GM13977 (cell line): ENCODE results near the gene PRKAG2.

Experiments
- DNase-seq: peaks from one replicate; pipeline ENCODE4 v3.0.0; 2012; ENCODE audit warnings: low spot score
- in situ Hi-C: fragments of 300-500 bp; cut with MboI; formaldehyde crosslinking; loops from one replicate; pipeline ENCODE4 v1.12.0; 2022; ENCODE audit warnings: low sequenced_read_pairs, low pct_unique_long_range_greater_than_20kb, mixed read lengths, inconsistent platforms; ENCODE audit not compliant: unreplicated experiment
- TF ChIP-seq, protein P1 (sequence below): IDR thresholded peaks from 2 replicates; pipeline ENCODE4 v1.5.1; 2012; ENCODE audit warnings: mild to moderate bottlenecking, control low read depth; ENCODE audit not compliant: insufficient read depth; ENCODE audit errors: extremely low read depth, missing control alignments

The PRKAG2 gene

DNA sequence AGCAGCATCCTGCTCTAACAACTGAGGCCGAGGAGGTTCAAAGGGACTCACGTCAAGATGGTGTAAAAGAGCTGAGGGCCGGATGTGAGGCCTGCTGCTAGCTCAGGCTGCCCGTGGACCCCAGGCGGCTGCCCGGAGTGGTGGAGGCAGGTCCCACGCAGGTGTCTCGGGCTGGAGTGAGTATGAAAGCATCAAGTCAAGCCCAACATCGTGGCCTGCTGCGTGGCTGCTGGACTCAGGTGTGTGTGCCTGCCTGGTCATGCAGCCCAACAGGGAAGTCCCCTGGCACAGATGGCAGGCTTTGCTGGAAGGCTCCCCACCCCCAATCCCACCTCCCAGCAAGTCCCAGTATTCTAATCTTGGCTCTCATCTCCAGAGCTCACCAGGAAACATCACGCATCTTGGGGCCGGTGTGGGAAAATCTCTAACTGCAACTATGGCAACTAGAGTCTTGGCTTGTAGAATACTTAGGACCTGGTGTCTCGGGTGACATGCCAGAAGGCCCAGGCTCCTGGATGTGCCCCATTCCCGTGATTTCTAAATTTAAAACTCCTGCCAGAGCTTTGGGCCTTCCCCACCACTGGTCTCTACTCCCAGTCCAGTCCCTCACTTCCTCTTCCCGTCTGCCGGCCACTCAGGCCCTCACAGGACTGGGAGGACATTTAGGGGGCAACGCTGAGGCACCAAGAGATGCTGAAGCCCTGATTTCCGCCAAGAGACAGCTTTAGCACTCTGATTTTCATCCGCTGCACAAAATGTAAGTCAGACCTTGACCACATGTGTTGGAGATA is 85.9 kb downstream of the PRKAG2 start:
- no peak for DNase-seq
- TF ChIP-seq, protein P1, sequence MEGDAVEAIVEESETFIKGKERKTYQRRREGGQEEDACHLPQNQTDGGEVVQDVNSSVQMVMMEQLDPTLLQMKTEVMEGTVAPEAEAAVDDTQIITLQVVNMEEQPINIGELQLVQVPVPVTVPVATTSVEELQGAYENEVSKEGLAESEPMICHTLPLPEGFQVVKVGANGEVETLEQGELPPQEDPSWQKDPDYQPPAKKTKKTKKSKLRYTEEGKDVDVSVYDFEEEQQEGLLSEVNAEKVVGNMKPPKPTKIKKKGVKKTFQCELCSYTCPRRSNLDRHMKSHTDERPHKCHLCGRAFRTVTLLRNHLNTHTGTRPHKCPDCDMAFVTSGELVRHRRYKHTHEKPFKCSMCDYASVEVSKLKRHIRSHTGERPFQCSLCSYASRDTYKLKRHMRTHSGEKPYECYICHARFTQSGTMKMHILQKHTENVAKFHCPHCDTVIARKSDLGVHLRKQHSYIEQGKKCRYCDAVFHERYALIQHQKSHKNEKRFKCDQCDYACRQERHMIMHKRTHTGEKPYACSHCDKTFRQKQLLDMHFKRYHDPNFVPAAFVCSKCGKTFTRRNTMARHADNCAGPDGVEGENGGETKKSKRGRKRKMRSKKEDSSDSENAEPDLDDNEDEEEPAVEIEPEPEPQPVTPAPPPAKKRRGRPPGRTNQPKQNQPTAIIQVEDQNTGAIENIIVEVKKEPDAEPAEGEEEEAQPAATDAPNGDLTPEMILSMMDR = no peak
- in situ Hi-C loops = no loop called here

GRCh38 chr7:151790095-151790829 is 86.7 kb downstream of the PRKAG2 start:
- in situ Hi-C loops = no loop called here

DNA sequence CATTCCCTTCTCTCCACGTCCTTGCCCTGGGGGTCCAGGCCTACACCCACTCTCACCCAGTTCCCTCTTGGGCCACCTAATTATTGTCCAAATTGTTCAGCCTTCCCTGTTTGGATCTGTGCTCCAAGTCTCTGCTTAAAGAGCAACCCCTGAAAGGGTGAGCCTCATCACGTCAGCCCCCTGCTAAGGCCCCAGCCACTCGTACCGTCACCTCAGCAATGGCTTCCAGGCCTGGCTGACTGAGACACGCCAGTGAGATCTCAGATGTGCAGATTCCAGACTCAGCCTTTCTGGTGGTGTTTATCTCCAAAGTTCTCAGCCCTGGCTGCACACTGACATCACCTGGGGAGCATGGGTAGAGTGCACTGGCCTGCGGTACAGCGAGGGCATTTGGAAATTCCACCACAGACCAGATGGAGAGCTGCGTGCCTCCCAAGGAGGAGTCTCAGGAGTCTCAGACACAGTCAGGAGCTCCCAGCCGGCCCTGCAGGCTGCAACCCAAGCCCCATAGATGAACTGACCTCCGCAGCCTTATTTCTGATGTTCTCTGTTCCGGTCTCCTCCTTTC is 87.5 kb downstream of the PRKAG2 start:
- TF ChIP-seq, protein P1 = no peak
- in situ Hi-C loops = no loop called here
- no peak for DNase-seq

More at GRCh38 chr7:151790095-151790829, 86.7 kb downstream of the PRKAG2 start:
- TF ChIP-seq, protein P1 = no peak
- no peak for DNase-seq

- in situ Hi-C loops = no loop called here
- TF ChIP-seq, protein P1 = no peak
- no peak for DNase-seq
Measured at GRCh38 chr7:151787348-151787747, 89.6 kb downstream of the PRKAG2 start.

DNA sequence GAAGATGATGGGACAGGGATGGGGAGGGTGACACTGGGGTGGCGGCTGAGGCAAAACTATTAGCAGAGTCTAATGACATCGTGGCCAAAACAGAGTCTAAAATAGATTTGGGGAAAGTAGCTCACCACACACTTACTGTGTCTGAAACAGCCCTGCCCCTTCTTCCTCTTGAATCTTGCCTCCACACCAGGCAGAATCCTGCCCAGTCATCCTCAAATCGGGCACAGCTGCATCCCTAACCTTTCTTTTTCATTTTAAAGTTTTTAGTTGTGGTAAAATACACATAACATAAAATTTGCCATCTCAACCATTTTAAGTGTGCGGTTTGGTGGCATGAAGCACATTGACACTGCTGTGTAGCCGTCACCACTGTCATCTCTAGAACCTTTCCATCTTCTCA is 90.0 kb downstream of the PRKAG2 start:
- TF ChIP-seq, protein P1 = no peak
- no peak for DNase-seq
- in situ Hi-C loops = no loop called here

DNA sequence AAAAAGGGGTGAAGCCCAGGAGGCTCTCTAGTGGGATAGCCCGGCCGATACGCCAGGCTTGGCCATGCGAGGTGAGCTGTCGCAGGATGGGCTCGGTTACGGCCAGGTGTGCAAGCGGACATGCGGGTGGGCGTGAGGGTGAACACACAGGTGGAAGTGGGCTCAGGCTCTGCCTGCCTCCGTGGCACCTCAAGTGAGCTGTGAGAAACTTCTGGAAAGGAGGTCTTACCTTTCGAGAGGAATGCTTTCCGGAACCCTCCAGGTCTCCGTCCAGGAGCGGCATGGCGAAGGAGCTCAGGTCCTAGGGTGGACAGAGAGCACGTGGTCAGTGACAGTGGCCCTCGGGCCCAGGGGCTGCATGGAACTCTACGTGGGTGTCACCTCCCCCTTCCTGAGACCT is 90.7 kb downstream of the PRKAG2 start:
- in situ Hi-C loops = no loop called here
- TF ChIP-seq, protein P1 = no peak
- DNase-seq = no peak
